ENCODE results near the gene CHRNA9.

DNA sequence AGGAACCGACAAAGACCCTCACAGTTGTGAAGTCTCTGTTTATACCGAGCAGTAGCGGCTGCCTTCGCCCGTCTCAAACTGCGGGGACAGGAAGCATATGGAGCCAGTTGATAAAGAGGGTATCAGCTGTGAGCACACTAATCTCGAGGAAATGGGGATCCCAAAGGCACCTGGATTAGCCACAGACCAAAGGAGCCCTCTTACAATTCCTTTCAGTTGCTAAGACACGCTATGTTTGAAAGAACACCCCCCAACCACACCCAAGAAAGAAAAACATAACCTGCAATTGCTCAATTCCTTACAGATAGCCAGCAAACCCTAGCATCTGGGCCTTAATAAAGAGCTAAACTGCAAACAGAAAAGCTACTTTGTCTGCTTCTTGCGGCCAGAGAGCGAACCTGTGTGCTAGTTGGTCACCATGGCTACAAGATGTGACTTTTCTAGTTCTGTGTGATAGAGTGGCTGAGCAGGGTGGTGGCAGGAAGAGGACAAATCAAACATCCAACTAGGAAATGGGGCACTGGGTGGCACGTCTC lies 23.3 kb upstream of the CHRNA9 start:
- TF ChIP-seq, protein P1, sequence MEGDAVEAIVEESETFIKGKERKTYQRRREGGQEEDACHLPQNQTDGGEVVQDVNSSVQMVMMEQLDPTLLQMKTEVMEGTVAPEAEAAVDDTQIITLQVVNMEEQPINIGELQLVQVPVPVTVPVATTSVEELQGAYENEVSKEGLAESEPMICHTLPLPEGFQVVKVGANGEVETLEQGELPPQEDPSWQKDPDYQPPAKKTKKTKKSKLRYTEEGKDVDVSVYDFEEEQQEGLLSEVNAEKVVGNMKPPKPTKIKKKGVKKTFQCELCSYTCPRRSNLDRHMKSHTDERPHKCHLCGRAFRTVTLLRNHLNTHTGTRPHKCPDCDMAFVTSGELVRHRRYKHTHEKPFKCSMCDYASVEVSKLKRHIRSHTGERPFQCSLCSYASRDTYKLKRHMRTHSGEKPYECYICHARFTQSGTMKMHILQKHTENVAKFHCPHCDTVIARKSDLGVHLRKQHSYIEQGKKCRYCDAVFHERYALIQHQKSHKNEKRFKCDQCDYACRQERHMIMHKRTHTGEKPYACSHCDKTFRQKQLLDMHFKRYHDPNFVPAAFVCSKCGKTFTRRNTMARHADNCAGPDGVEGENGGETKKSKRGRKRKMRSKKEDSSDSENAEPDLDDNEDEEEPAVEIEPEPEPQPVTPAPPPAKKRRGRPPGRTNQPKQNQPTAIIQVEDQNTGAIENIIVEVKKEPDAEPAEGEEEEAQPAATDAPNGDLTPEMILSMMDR (IDR thresholded peaks at IDR 0.05; ENCODE audit: low read depth, low read length) = no peak
- no peak for TF ChIP-seq MYC (IDR thresholded peaks at IDR 0.05; ENCODE audit: low read depth, low read length)
- TF ChIP-seq POLR2A (IDR thresholded peaks at IDR 0.05; ENCODE audit: extremely low read depth, insufficient read length) = no peak
- TF ChIP-seq, protein P2, sequence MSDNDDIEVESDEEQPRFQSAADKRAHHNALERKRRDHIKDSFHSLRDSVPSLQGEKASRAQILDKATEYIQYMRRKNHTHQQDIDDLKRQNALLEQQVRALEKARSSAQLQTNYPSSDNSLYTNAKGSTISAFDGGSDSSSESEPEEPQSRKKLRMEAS (IDR thresholded peaks at IDR 0.05; ENCODE audit: low read depth, low read length) = no peak

Measured in NB4 (cell line).